ENCODE data around the gene CERS6. TPM values are rescaled to one million over a fixed set of nuclear protein-coding genes. Genes with fewer than 3 reads are reported as not detected.
A peak's percentile ranks its signal among the peaks of the same experiment; 100 is the strongest.

CERS6 gene
- total RNA-seq, 3 donors from 2014 or later, result 14.1 to 17.2 (median 16.7) TPM

DNA sequence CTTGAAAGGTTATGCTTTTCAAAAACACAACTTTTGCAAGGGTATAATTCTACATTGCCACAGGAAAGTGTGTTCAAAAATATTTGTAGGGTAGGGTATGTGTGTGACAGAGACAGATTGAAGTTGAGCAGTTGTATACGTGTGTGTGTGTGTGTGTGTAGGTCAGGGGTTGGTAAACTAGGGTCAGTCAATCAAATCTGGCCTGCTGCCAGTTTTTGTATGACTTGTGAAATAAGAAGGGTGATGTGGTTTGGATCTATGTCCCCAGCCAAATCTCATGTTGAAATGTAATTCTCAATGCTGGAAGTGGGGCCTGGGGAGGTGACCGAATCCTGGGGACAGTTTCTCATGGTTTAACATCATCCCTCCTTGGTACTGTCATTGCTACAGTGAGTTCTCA lies 148.2 kb downstream of the CERS6 start:
- H3K4me1 Mint-ChIP-seq (ENCODE audit: low read depth), result peaks cover 13% of the 10 kb centered on the region
- H3K4me3 Mint-ChIP-seq, result no peak overlapping the region
- DNase-seq (no peak), ATAC-seq (no peak)
- peaks cover 25% of the 10 kb centered on the region for H3K36me3 Mint-ChIP-seq (ENCODE audit: insufficient read depth)
- no peaks in the 10 kb centered on the region for H3K27me3 Mint-ChIP-seq (ENCODE audit: low read depth)
- H3K9me3 Mint-ChIP-seq, result peaks cover 17% of the 10 kb centered on the region

DNA sequence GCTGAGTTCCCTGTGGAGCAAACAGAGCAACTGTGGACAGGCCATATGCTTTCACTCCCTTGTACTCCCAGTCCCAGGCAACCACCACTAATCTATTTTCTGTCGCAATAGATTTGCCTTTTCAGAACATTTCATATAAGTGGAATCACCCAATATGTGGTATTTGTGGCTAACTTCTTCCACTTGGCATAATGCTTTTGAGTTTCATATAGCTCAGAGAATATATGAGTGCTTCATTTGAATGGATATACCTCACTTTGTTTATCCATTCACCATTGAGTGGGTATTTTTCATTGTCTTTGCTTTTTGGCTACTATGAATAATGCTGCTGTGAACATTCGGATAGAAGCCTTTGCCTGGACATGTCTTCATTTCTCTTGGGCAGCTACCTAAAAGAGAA lies 151.9 kb downstream of the CERS6 start:
- Mint-ChIP-seq H3K36me3 (ENCODE audit: insufficient read depth) (peaks cover 24% of the 10 kb centered on the region), H3K4me1 (ENCODE audit: low read depth) (peaks cover 24% of the 10 kb centered on the region), H3K27me3 (ENCODE audit: low read depth) (no peaks in the 10 kb centered on the region), H3K9me3 (peaks cover 17% of the 10 kb centered on the region), H3K4me3 (no peak overlapping the region)
- DNase-seq, result no peak
- ATAC-seq, result no peak

DNA sequence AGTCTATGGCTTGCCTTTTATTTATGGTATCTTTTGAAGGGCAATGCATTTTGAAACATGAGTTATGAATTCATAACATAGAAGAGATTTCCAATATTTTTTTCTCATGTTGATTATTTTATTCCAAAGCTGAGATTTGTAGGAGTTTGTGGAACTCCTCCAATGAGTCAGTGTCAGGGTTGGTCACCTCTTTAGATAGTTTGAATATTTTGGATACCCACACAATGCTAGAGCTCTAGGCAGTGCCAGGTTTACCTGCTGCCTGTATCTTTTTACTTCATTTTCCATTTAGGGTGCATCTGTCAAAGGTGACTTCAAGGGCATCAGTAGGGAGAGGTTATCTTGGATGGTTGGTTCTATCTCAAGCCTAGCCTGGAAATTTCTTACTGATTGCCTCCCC lies 152.7 kb downstream of the CERS6 start:
- ATAC-seq (no peak), DNase-seq (no peak)
- Mint-ChIP-seq H3K4me1 (ENCODE audit: low read depth) (peaks cover 24% of the 10 kb centered on the region), H3K4me3 (no peak overlapping the region), H3K36me3 (ENCODE audit: insufficient read depth) (peaks cover 26% of the 10 kb centered on the region), H3K9me3 (peaks cover 15% of the 10 kb centered on the region), H3K27me3 (ENCODE audit: low read depth) (no peaks in the 10 kb centered on the region)

DNA sequence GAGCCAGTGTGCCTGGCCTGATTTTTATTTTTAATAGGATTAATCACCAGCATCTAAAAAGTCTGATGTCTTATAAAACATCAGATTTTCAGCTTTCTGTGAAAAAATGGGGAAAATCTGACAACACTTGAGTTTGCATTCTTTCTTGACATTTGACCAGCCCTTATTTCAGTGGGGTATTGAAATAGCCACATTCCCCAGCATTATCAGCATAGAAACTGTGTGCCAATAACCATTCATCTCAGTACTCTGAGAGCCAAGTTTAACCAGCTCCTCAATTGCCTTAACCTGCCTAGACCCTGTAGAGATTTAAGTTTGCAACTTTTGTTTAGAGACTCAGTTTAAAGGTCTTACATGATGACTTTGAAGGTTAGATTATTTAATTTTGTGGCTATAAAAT lies 155.0 kb downstream of the CERS6 start:
- no peaks in the 10 kb centered on the region for H3K9me3 Mint-ChIP-seq
- no peak for ATAC-seq
- H3K4me1 Mint-ChIP-seq (ENCODE audit: low read depth), result peaks cover 22% of the 10 kb centered on the region
- no peaks in the 10 kb centered on the region for H3K27me3 Mint-ChIP-seq (ENCODE audit: low read depth)
- DNase-seq, result no peak
- peaks cover 19% of the 10 kb centered on the region for H3K36me3 Mint-ChIP-seq (ENCODE audit: insufficient read depth)
- H3K4me3 Mint-ChIP-seq, result no peak overlapping the region

DNA sequence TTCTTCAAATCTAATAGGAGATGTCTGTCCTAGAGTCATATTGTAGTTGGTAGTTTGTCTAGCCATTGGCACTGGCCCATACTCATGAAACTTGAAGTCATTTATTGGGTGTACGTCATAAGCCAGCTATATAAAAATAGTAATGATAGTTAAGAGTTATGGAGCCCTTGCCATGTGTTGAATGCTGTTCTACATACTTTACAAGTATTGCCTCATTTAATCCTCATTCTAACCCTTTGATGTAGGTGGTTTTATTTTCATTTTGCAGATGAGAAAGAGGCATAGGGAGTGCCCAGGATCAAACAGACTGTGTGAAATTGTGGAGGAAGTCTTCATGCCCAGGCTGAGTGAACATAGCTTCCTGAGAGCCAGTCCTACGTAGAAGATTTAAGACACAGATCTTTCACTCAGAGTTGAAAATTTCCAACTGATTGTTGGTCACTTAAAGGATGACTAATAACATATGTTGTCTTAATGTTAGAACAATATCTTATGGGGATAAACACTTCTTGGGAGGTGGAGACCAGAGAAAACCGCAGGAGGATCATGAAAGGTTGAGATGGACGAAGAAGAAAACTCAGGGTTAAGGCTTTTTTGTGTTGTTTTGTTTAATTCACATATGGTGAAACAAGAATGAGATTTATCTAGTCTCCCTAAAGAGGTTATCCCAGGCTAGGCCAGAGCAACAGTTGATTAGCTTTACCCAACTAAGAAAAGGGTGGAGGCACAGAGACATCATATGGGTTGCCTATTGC lies 156.0 kb downstream of the CERS6 start:
- Mint-ChIP-seq H3K36me3 (ENCODE audit: insufficient read depth) (peaks cover 11% of the 10 kb centered on the region), H3K27me3 (ENCODE audit: low read depth) (no peaks in the 10 kb centered on the region), H3K4me1 (ENCODE audit: low read depth) (peaks cover 22% of the 10 kb centered on the region), H3K4me3 (no peak overlapping the region), H3K9me3 (no peaks in the 10 kb centered on the region)
- peak in 1 of 2 donors; percentile 46 for ATAC-seq
- no peak for DNase-seq

DNA sequence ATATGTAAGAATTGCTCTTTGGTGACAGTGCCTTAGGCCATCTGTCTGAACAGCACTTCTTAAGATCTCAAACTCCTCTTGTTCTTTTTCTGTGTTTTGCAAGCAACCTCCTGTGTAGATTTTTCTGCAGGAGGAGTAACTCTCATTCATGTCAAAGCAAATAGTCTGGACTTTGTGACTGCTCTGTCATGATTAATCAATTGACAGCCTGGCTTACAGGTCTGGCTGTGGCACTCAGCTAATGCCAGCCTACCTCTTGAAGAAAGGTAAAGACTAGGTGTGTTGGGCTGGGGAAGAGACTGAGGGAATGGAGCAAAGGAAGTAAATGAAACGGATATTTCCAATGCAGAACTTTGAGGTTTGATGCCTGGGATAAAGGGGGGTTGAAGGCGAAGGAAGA lies 156.6 kb downstream of the CERS6 start:
- DNase-seq, result no peak
- Mint-ChIP-seq H3K4me1 (ENCODE audit: low read depth) (peaks cover 19% of the 10 kb centered on the region), H3K4me3 (no peak overlapping the region), H3K27me3 (ENCODE audit: low read depth) (no peaks in the 10 kb centered on the region), H3K36me3 (ENCODE audit: insufficient read depth) (peaks cover 11% of the 10 kb centered on the region), H3K9me3 (no peaks in the 10 kb centered on the region)
- no peak for ATAC-seq

DNA sequence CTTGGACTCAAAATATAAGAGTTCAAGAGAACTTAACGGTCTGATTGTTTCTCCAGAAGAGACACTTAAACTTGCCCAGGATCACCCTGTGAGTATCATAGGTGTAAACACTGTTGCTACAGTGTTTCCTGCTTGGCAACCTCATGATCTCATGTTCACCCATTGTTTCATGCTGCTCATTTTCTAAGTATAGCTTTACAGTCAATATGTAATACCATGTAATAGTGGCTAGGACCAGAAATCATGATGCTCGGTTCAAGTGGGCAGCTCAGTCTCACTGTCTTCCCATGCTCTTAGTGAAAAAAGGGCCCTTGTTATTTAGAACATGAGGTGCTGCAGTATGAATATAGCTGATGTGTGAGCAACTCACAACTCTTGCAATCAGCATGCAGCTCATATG lies 157.5 kb downstream of the CERS6 start:
- no peaks in the 10 kb centered on the region for H3K27me3 Mint-ChIP-seq (ENCODE audit: low read depth)
- ATAC-seq (no peak), DNase-seq (no peak)
- no peaks in the 10 kb centered on the region for H3K9me3 Mint-ChIP-seq
- peaks cover 19% of the 10 kb centered on the region for H3K4me1 Mint-ChIP-seq (ENCODE audit: low read depth)
- no peak overlapping the region for H3K4me3 Mint-ChIP-seq
- H3K36me3 Mint-ChIP-seq (ENCODE audit: insufficient read depth), result peaks cover 11% of the 10 kb centered on the region

DNA sequence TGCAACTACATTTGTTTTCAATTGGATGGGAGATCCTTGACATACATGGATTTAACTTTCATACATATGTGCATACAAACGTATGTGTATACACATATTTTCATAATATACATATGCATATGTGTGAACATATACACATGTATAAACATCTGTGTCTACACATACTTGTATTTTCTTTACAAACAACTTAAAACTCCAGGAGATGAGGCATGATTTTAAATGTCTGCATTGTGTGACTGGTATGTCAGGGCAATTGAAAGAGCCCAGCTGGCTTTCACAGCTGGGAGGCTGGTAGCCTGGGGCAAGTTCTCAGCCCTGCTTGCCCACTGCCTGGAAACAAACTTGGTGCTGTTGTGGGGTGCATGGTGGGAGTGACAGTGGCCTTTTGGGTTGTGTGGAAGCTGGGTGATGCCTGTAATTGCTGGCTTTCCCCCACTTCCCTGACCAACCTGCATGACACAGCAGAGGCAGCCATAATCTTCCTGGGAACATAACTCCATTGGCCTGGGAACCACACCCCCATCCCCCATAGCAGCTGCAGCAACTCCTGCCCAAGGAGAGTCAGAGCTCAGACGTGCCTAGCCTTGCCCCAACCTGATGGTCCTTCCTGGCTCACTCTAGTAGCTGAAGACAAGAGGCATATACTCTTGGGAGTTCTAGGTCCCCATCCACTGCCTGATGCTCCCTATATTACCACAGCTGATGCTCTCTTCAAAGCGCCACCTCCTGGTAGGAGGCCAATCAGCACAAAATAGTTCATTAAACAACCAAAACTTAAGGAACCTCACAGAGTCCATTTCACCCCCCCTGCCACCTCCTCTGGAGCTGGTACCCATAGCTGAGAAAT lies 158.3 kb downstream of the CERS6 start:
- no peak for DNase-seq
- H3K4me1 Mint-ChIP-seq (ENCODE audit: low read depth), result peaks cover 19% of the 10 kb centered on the region

DNA sequence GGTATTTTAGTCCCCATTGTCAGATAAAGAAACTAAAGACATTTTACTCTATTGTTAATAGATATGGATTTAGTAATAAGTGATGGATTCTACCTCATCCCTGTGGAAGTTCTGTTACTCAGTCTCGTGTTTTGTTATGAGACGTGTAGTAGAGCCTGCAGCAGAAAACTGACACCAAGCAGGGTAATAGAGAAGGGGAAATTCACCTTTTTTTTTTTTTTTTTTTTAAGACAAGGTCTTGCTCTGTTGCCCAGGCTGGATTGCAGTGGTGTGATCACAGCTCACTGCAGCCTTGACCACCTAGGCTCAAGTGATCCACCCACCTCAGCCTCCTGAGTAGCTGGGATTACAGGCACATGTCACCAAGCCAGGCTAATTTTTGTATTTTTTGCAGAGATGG lies 164.5 kb downstream of the CERS6 start:
- DNase-seq (no peak), ATAC-seq (no peak)
- peaks cover 6% of the 10 kb centered on the region for H3K4me1 Mint-ChIP-seq (ENCODE audit: low read depth)
- H3K4me3 Mint-ChIP-seq, result no peak overlapping the region
- H3K9me3 Mint-ChIP-seq, result no peaks in the 10 kb centered on the region
- H3K36me3 Mint-ChIP-seq (ENCODE audit: insufficient read depth), result peaks cover 2% of the 10 kb centered on the region
- H3K27me3 Mint-ChIP-seq (ENCODE audit: low read depth), result no peaks in the 10 kb centered on the region

More for the DNA sequence above, 158.3 kb downstream of the CERS6 start:
- Mint-ChIP-seq H3K27me3 (ENCODE audit: low read depth) (no peaks in the 10 kb centered on the region), H3K36me3 (ENCODE audit: insufficient read depth) (peaks cover 11% of the 10 kb centered on the region), H3K9me3 (no peaks in the 10 kb centered on the region), H3K4me3 (no peak overlapping the region)
- ATAC-seq, result no peak

DNA sequence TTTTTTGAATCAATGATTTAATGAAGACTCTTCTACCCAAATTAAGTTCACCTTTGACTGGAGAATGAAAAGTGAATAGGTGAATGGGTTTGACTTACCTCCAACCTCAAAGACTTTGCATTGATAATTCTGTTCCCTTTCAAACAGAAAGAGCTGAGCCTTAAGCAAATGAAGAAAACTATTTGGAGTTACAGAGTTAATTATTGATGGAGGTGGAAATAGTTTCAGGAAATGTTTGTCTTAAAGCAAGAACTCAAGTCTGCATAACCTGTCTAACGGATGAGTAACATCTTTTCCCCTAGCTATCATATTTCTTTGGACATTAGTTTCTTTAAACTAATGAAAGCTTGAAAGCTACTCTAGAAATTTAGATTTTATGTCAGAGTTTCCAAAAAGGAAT lies 166.5 kb downstream of the CERS6 start:
- Mint-ChIP-seq H3K36me3 (ENCODE audit: insufficient read depth) (no peaks in the 10 kb centered on the region), H3K27me3 (ENCODE audit: low read depth) (no peaks in the 10 kb centered on the region), H3K4me1 (ENCODE audit: low read depth) (peaks cover 22% of the 10 kb centered on the region), H3K4me3 (no peak overlapping the region), H3K9me3 (no peaks in the 10 kb centered on the region)
- ATAC-seq (no peak), DNase-seq (no peak)

DNA sequence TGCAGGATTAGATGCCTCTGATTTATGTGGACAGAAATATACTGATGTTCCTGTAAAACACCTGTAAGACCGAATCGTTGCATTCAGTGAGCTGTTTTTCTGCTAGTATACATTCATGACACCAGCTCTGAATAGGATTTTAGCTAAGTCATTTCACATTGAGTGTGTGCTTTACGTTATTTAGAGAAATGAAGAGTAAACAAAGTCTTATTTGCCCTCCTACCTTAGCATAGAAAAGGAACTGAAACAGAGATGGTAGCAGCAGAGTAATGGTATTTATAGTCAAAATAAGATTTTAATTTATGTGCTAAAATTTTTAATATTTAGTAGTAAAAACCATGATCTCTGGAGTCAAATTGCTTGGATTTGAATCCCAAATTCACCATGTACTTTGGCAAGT lies 168.0 kb downstream of the CERS6 start:
- Mint-ChIP-seq H3K36me3 (ENCODE audit: insufficient read depth) (no peaks in the 10 kb centered on the region), H3K9me3 (no peaks in the 10 kb centered on the region), H3K27me3 (ENCODE audit: low read depth) (no peaks in the 10 kb centered on the region), H3K4me3 (no peak overlapping the region), H3K4me1 (ENCODE audit: low read depth) (peaks cover 25% of the 10 kb centered on the region)
- no peak for DNase-seq
- no peak for ATAC-seq

DNA sequence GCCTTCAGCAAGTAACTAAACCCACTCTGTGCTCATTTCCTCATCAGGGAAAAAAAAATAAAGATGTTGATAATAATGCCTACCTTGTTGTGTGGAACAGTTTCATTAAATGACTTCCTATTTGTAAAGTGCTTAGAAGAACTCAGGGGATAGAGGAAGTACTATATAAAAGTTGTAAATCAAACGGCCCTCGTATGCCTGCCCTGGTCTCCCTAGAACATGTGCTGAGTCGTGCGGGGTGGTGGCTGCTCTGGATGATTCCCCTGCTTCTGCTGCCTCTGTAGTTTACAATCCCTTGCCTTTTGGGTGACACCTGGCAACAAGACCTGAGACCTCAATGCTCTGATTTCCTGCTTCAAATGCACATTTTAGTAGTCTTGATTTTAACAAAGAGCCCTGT lies 170.0 kb downstream of the CERS6 start:
- DNase-seq, result no peak
- Mint-ChIP-seq H3K36me3 (ENCODE audit: insufficient read depth) (peaks cover 3% of the 10 kb centered on the region), H3K4me3 (no peak overlapping the region), H3K9me3 (no peaks in the 10 kb centered on the region), H3K27me3 (ENCODE audit: low read depth) (no peaks in the 10 kb centered on the region), H3K4me1 (ENCODE audit: low read depth) (peaks cover 25% of the 10 kb centered on the region)
- no peak for ATAC-seq

DNA sequence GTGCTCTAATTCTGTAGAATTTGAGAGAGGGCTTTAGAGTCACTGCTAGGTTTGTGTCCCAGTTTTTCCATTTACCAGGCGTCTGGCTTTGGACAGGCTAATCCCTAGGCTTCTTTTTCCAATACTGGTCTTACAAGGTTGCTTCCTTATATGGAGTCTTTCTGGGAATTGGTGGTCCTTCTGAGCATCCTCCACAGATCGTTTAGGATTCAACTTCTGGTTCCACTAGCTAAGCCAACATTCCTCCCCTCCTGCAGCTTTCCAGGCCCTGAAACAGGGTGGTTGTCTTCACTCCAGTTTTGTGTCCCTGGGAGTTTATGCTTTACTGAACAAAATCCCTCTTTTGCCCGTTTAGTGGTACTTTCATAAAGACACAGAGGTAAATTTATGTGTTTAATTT lies 170.6 kb downstream of the CERS6 start:
- no peak overlapping the region for H3K4me3 Mint-ChIP-seq
- ATAC-seq (no peak), DNase-seq (no peak)
- no peaks in the 10 kb centered on the region for H3K27me3 Mint-ChIP-seq (ENCODE audit: low read depth)
- H3K9me3 Mint-ChIP-seq, result no peaks in the 10 kb centered on the region
- H3K4me1 Mint-ChIP-seq (ENCODE audit: low read depth), result peaks cover 25% of the 10 kb centered on the region
- H3K36me3 Mint-ChIP-seq (ENCODE audit: insufficient read depth), result peaks cover 3% of the 10 kb centered on the region

DNA sequence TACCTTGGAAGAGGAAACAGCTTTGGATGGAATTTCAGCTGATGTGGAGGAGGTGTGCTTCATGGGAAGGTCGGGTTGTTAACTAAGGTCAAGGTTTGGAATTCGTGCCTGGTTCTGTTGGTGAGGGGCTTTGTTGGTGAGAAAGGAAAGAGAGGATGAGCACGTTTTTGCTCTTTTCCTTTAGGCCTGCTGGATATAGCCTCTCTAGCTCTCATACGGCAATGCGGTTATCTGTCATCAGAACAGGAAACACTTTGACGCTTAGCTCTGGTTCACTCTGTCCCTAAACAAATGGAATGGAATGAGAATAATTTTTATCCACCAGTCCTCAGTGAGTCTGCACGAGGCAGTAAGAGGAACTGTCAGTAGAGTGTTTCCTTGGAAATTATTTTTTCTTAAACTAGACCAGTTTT lies 176.6 kb downstream of the CERS6 start:
- no peak for DNase-seq
- ATAC-seq, result no peak
- H3K27me3 Mint-ChIP-seq (ENCODE audit: low read depth), result no peaks in the 10 kb centered on the region
- no peaks in the 10 kb centered on the region for H3K9me3 Mint-ChIP-seq
- peaks cover 5% of the 10 kb centered on the region for H3K4me1 Mint-ChIP-seq (ENCODE audit: low read depth)
- no peak overlapping the region for H3K4me3 Mint-ChIP-seq
- H3K36me3 Mint-ChIP-seq (ENCODE audit: insufficient read depth), result peaks cover 3% of the 10 kb centered on the region

DNA sequence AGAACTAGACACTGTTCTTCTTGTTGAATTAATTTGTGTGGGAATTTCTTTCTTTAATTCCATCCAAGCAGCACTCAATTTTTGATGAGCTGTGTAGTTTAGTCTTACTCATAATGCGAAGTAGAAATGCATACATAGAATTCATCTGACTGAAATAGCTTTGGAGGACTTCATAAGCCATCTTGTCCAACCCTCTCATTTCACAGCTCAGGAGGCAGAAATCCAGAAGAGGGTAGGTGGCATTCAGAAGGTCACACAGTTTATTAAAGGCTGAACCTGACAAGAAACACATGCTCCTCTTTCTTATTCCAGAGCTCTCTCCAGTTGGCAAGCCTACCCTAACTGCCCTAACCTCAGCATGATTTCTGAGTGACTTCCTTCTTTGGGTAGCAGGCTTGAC lies 177.1 kb downstream of the CERS6 start:
- peaks cover 3% of the 10 kb centered on the region for H3K36me3 Mint-ChIP-seq (ENCODE audit: insufficient read depth)
- no peak for DNase-seq
- no peaks in the 10 kb centered on the region for H3K27me3 Mint-ChIP-seq (ENCODE audit: low read depth)
- peaks cover 3% of the 10 kb centered on the region for H3K4me1 Mint-ChIP-seq (ENCODE audit: low read depth)
- H3K9me3 Mint-ChIP-seq, result no peaks in the 10 kb centered on the region
- ATAC-seq, result no peak
- no peak overlapping the region for H3K4me3 Mint-ChIP-seq
